IMR-90 (cell line): Measurements from ENCODE around the gene PCCA. TPM values are rescaled to one million over a fixed set of nuclear protein-coding genes. Genes with fewer than 3 reads are reported as not detected.
A peak's percentile ranks its signal among the peaks of the same experiment; 100 is the strongest.

Source experiments
- ATAC-seq: fragments of 200-7000 bp; cut with Tn5 transposase; 2 replicates; pipeline ENCODE4 v1.9.1; 2020; ENCODE audit warnings: low read depth, mild to moderate bottlenecking, moderate library complexity
- BruUV-seq: library from RNA; stranded (reverse); fragments of 400-500 nt; replicated peaks from 2 replicates; lab custom pipeline; 2021; lab: Mats Ljungman, UMichigan
- CTCF ChIA-PET: fragments of 300-600 bp; formaldehyde crosslinking; extraction: SDS; loops from one replicate; lab custom pipeline; 2021; ENCODE audit warnings: antibody characterized with exemption; lab: Yijun Ruan, JAX
- POLR2A ChIA-PET: fragments of 300-600 bp; sonication (Branson Sonifier 250); formaldehyde crosslinking; loops from one replicate; lab custom pipeline; 2022; ENCODE audit warnings: antibody characterized with exemption; ENCODE audit not compliant: unreplicated experiment; lab: Charles Lee
- DNase-seq: peaks from one replicate; pipeline ENCODE4 v3.0.0; 2013
- H2AFZ ChIP-seq: replicated peaks from 2 replicates; pipeline ENCODE3; 2013; ENCODE audit warnings: low read length, mild to moderate bottlenecking; ENCODE audit not compliant: poor library complexity
- H2AK5ac ChIP-seq: 2 replicates; pipeline ENCODE4 v1.6.1; 2013; ENCODE audit warnings: low read depth, low read length, inconsistent platforms
- H2AK9ac ChIP-seq: replicated peaks from 2 replicates; pipeline ENCODE3; 2013; ENCODE audit warnings: mild to moderate bottlenecking, low read depth, low read length, moderate library complexity; ENCODE audit not compliant: poor library complexity
- H2BK120ac ChIP-seq: 2 replicates; pipeline ENCODE4 v1.6.1; 2013; ENCODE audit warnings: low read depth, low read length, inconsistent platforms
- H2BK15ac ChIP-seq: 3 replicates; pipeline ENCODE4 v1.6.1; 2013; ENCODE audit warnings: low read depth, low read length, inconsistent platforms
- H2BK20ac ChIP-seq: 2 replicates; pipeline ENCODE4 v1.6.1; 2013; ENCODE audit warnings: low read depth, mild to moderate bottlenecking, inconsistent platforms, low read length, moderate library complexity
- H2BK5ac ChIP-seq: 2 replicates; pipeline ENCODE4 v1.6.1; 2013; ENCODE audit warnings: mild to moderate bottlenecking, low read depth, low read length, inconsistent platforms; ENCODE audit not compliant: poor library complexity, severe bottlenecking
- H3K14ac ChIP-seq: replicated peaks from 2 replicates; pipeline ENCODE4 v1.6.1; 2013; ENCODE audit warnings: low read depth, low read length, inconsistent platforms
- H3K18ac ChIP-seq: 2 replicates; pipeline ENCODE4 v1.6.1; 2013; ENCODE audit warnings: low read depth, low read length, control low read depth
- H3K23ac ChIP-seq: 2 replicates; pipeline ENCODE4 v1.6.1; 2013; ENCODE audit warnings: low read depth, low read length, inconsistent platforms
- H3K27ac ChIP-seq: 2 replicates; pipeline ENCODE4 v1.5.1; 2013; ENCODE audit warnings: mild to moderate bottlenecking, control low read depth, low read length; ENCODE audit not compliant: insufficient read depth
- H3K27me3 ChIP-seq: 2 replicates; pipeline ENCODE4 v1.6.1; 2013; ENCODE audit warnings: low read length; ENCODE audit not compliant: control insufficient read depth, insufficient read depth
- H3K36me3 ChIP-seq: 2 replicates; pipeline ENCODE4 v1.6.1; 2013; ENCODE audit warnings: low read length, mixed read lengths; ENCODE audit not compliant: control insufficient read depth, insufficient read depth
- H3K4ac ChIP-seq: 2 replicates; pipeline ENCODE4 v1.6.1; 2013; ENCODE audit warnings: low read depth, low read length, inconsistent platforms
- H3K4me1 ChIP-seq: 2 replicates; pipeline ENCODE4 v1.6.1; 2013; ENCODE audit warnings: low read length, mixed read lengths; ENCODE audit not compliant: control insufficient read depth, insufficient read depth
- H3K4me2 ChIP-seq: 2 replicates; pipeline ENCODE4 v1.6.1; 2013; ENCODE audit warnings: low read depth, mild to moderate bottlenecking, control low read depth, low read length, moderate library complexity
- H3K4me3 ChIP-seq: 2 replicates; pipeline ENCODE4 v1.5.1; 2013; ENCODE audit warnings: low read depth, mild to moderate bottlenecking, control low read depth, low read length, moderate library complexity; ENCODE audit not compliant: insufficient read depth
- H3K56ac ChIP-seq: 2 replicates; pipeline ENCODE4 v1.6.1; 2013; ENCODE audit warnings: low read length, inconsistent platforms; ENCODE audit not compliant: insufficient read depth; ENCODE audit errors: extremely low read depth
- H3K79me1 ChIP-seq, 2 experiments: 2 replicates each; pipeline ENCODE4 v1.6.1; 2013; ENCODE audit warnings: low read length in 2 of 2, inconsistent platforms in 1 of 2, low read depth in 1 of 2
- H3K9ac ChIP-seq: 2 replicates; pipeline ENCODE4 v1.6.1; 2013; ENCODE audit warnings: low read depth, low read length, control low read depth
- H3K9me1 ChIP-seq: 2 replicates; pipeline ENCODE4 v1.6.1; 2013; ENCODE audit warnings: low read length, inconsistent platforms; ENCODE audit not compliant: insufficient read depth
- H3K9me3 ChIP-seq: 2 replicates; pipeline ENCODE4 v1.6.1; 2013; ENCODE audit warnings: low read length; ENCODE audit not compliant: control insufficient read depth, insufficient read depth
- H4K20me1 ChIP-seq: 2 replicates; pipeline ENCODE4 v1.6.1; 2013; ENCODE audit warnings: low read length, inconsistent platforms; ENCODE audit not compliant: insufficient read depth
- H4K5ac ChIP-seq: 2 replicates; pipeline ENCODE4 v1.6.1; 2013; ENCODE audit warnings: mild to moderate bottlenecking, low read depth, low read length, control low read depth
- H4K8ac ChIP-seq, 2 experiments: 2 replicates each; pipeline ENCODE4 v1.6.1; 2013; ENCODE audit warnings: low read depth in 2 of 2, low read length in 2 of 2, control low read depth in 1 of 2, inconsistent platforms in 1 of 2
- H4K91ac ChIP-seq: 2 replicates; pipeline ENCODE4 v1.6.1; 2013; ENCODE audit warnings: low read depth, low read length, inconsistent platforms; ENCODE audit not compliant: insufficient read depth
- CEBPB ChIP-seq: IDR thresholded peaks from 2 replicates; pipeline ENCODE4 v1.6.1; 2012; ENCODE audit warnings: low read depth, low read length, improper control_type of control experiment
- CHD1 ChIP-seq: IDR thresholded peaks from 2 replicates; pipeline ENCODE4 v1.6.1; 2012; ENCODE audit warnings: low read depth, low read length, improper control_type of control experiment
- FOS ChIP-seq: fragments of 150-350 bp; IDR thresholded peaks from 2 replicates; pipeline ENCODE4 v1.6.1; 2016; ENCODE audit warnings: low read depth, low read length
- NFE2L2 ChIP-seq: fragments of 150-350 bp; IDR thresholded peaks from 2 replicates; pipeline ENCODE4 v1.6.1; 2016; ENCODE audit warnings: low read depth, mild to moderate bottlenecking, low read length
- RAD21 ChIP-seq: IDR thresholded peaks from 2 replicates; pipeline ENCODE4 v1.6.1; 2012; ENCODE audit warnings: low read length, improper control_type of control experiment
- RFX5 ChIP-seq: IDR thresholded peaks from 2 replicates; pipeline ENCODE4 v1.8.0; 2012; ENCODE audit warnings: low read depth, mild to moderate bottlenecking, low read length, moderate library complexity
- USF2 ChIP-seq: fragments of 150-350 bp; IDR thresholded peaks from 2 replicates; pipeline ENCODE4 v1.6.1; 2017; ENCODE audit warnings: mild to moderate bottlenecking, antibody characterized with exemption, low read length, low read depth
- WGBS, 2 experiments: methylation state at CpG; one replicate each; pipeline versions ENCODE4 v1.1.5 to v1.1.7; 2013; ENCODE audit warnings: missing lambda C conversion rate in 2 of 2; ENCODE audit not compliant: insufficient read length in 1 of 2; ENCODE audit errors: extremely low coverage in 2 of 2; 5-methylcytosine and 5-hydroxymethylcytosine counted together
- dilution Hi-C: fragments of 300-500 bp; cut with HindIII; formaldehyde crosslinking; loops from one replicate; pipeline ENCODE4 v1.14.3; 2018; ENCODE audit warnings: low sequenced_read_pairs; ENCODE audit not compliant: unreplicated experiment
- in situ Hi-C: fragments of 300-500 bp; cut with MboI; formaldehyde crosslinking; loops from 3 replicates; pipeline ENCODE4 v1.14.3; 2019; ENCODE audit warnings: low sequenced_read_pairs, inconsistent platforms, mixed read lengths
- intact Hi-C: fragments of 100-400 bp; cut with micrococcal nuclease; formaldehyde crosslinking; loops from 2 replicates; pipeline ENCODE4 v1.10.0; 2022
- polyA plus RNA-seq, 3 experiments: library from polyadenylated mRNA; depleted of rRNA; stranded (reverse); fragments of >200 nt; gene quantifications; 2 replicates each; pipeline ENCODE4 v1.2.3, GENCODE V29; 2012; ENCODE audit warnings: low replicate concordance in 1 of 3
- total RNA-seq: library from RNA; depleted of rRNA; stranded (reverse); fragments of >200 nt; gene quantifications from 2 replicates; pipeline ENCODE4 v1.2.3, GENCODE V29; 2012
- TF ChIP-seq, protein P1 (sequence below): conservative IDR thresholded peaks from 2 replicates; pipeline ENCODE4 v1.5.1; 2012; ENCODE audit warnings: mild to moderate bottlenecking, low read depth, low read length, improper control_type of control experiment

Gene PCCA
- total and polyA plus RNA-seq, 2 of the 4 experiments (the other 2 are of a cell fraction) = 7.6 to 24.0 TPM

DNA sequence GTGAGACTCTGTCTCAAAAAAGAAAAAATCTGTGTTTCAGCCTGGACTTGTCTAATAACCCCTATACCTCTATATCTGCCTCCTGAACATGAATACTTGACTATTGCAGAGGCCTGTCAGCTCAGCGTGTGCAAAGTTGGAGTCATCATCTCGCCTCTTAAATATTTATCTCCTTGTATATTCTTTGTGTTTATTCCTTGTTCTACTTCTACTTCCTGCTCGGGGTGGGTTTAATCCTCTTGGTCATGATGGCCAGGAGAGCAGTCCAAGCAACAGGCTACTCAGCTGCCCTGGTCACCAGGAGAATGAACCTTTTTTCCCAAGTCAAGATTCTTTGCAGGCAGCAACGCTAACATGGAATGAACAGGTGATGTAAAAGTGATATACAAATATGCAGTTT, 119.1 kb downstream of the PCCA start:
- Histone ChIP-seq H3K4me1 (peaks cover 17% of the 10 kb centered on the region), H3K9me3 (no peaks in the 10 kb centered on the region), H3K4me2 (no peak overlapping the region), H2BK15ac (peak overlapping the region; percentile 19; the same call in 1 of the 3 replicates), H4K8ac (peak overlapping the region in 1 of 2 experiments; percentile 12; a peak in 1 of 4 replicates), H3K18ac (peak overlapping the region; percentile 20; the same call in 1 of the 2 replicates), H3K27ac (no peak overlapping the region), H3K36me3 (no peaks in the 10 kb centered on the region), H2BK5ac (no peak overlapping the region), H3K4me3 (no peak overlapping the region), H3K14ac (peak overlapping the region; percentile 64), H2BK20ac (peak overlapping the region; percentile 10; the same call in 1 of the 2 replicates), H3K9ac (no peak overlapping the region), H3K27me3 (no peaks in the 10 kb centered on the region), H2AK9ac (no peak overlapping the region), H2BK120ac (peak overlapping the region; percentile 60; the same call in 1 of the 2 replicates), H3K56ac (no peak overlapping the region), H3K9me1 (peaks cover 2% of the 10 kb centered on the region), H4K91ac (peak overlapping the region; percentile 31; the same call in 1 of the 2 replicates), H2AK5ac (0 out of 2 replicates have a peak overlapping the region, but pooled peaks have one; percentile 7), H4K5ac (no peak overlapping the region), H2AFZ (no peak overlapping the region), H4K20me1 (no peaks in the 10 kb centered on the region; the same call in 1 of the 2 replicates), H3K23ac (0 out of 2 replicates have a peak overlapping the region, but pooled peaks have one; percentile 12), H3K4ac (peak overlapping the region; percentile 74), H3K79me1 (peaks cover 3 to 33% of the 10 kb centered on the region in 2 experiments; a peak in 3 of 4 replicates)
- ChIA-PET CTCF (no interaction called here), POLR2A (no interaction called here)
- BruUV-seq = no TSS peak
- WGBS, 2 experiments = no CpG with 5 or more reads among the region's 4 CpGs
- intact Hi-C loops = no loop called here
- in situ Hi-C loops = no loop called here
- peak; percentile 21 for DNase-seq
- peak; percentile 27; the same call in 1 of the 2 replicates for ATAC-seq
- dilution Hi-C loops = no loop called here
- TF ChIP-seq RAD21 (no peak), NFE2L2 (no peak), CEBPB (no peak), CHD1 (no peak), FOS (no peak), RFX5 (no peak), USF2 (no peak)
- TF ChIP-seq, protein P1, sequence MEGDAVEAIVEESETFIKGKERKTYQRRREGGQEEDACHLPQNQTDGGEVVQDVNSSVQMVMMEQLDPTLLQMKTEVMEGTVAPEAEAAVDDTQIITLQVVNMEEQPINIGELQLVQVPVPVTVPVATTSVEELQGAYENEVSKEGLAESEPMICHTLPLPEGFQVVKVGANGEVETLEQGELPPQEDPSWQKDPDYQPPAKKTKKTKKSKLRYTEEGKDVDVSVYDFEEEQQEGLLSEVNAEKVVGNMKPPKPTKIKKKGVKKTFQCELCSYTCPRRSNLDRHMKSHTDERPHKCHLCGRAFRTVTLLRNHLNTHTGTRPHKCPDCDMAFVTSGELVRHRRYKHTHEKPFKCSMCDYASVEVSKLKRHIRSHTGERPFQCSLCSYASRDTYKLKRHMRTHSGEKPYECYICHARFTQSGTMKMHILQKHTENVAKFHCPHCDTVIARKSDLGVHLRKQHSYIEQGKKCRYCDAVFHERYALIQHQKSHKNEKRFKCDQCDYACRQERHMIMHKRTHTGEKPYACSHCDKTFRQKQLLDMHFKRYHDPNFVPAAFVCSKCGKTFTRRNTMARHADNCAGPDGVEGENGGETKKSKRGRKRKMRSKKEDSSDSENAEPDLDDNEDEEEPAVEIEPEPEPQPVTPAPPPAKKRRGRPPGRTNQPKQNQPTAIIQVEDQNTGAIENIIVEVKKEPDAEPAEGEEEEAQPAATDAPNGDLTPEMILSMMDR = no peak
